ENCODE measurements around the gene WDR76. TPM values are rescaled to one million over a fixed set of nuclear protein-coding genes. Genes with fewer than 3 reads are reported as not detected.

Gene WDR76
- total RNA-seq, 1 experiment from 2014 or later = 29.6 TPM

DNA sequence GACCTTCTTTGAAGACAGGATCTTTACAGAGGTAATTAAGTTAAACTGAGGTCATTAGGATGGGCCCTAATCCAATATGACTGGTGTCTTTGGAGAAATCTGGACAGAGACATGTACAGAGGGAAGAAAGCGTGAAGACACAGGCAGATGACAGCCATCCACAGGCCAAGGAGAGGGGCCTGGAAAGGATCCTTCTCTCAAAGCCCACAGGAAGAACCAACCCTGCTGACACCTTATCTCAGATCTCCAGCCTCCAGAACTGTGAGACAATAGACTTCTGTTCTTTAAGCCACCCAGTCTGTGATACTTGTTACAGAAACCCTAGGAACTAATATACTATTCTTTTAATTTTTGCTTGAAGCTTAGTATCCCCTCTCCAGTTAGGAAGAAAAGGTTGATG, 74.2 kb downstream of the WDR76 start:
- Histone ChIP-seq H3K56ac (ENCODE audit: insufficient read length, low read depth, low read length) (no peak overlapping the region), H2BK5ac (ENCODE audit: insufficient read length, low read length) (no peak overlapping the region), H3K79me2 (ENCODE audit: insufficient read depth, low read length) (no peaks in the 10 kb centered on the region), H3K9ac (ENCODE audit: extremely low read depth, insufficient read length, low read length) (no peak overlapping the region), H3K23ac (ENCODE audit: insufficient read length, low read depth, low read length) (no peak overlapping the region), H3T11ph (ENCODE audit: low read length) (no peak overlapping the region), H3K27me3 (ENCODE audit: insufficient read depth, low read length) (no peaks in the 10 kb centered on the region), H3K23me2 (ENCODE audit: insufficient read length, low read depth, low read length, poor library complexity, severe bottlenecking) (no peaks in the 10 kb centered on the region), H3K18ac (ENCODE audit: insufficient read length, low read depth, low read length) (no peak overlapping the region), H4K8ac (replicated peaks; ENCODE audit: insufficient read length, low read depth, low read length) (no peak overlapping the region), H3K4me2 (ENCODE audit: insufficient read depth, insufficient read length, low read length) (no peak overlapping the region), H2AFZ (ENCODE audit: low read length) (no peak overlapping the region), H2BK20ac (ENCODE audit: low read depth, low read length, poor library complexity, severe bottlenecking) (no peak overlapping the region), H3K4me1 (ENCODE audit: insufficient read depth, low read length) (no peaks in the 10 kb centered on the region; the same call in 1 of the 2 replicates), H3K79me1 (ENCODE audit: insufficient read depth, low read depth, low read length, poor library complexity, severe bottlenecking) (no peaks in the 10 kb centered on the region), H3K4ac (ENCODE audit: low read depth, low read length) (no peak overlapping the region), H2AK5ac (ENCODE audit: insufficient read length, low read length) (no peak overlapping the region), H4K91ac (ENCODE audit: insufficient read length, low read depth, low read length) (no peak overlapping the region), H2BK120ac (ENCODE audit: low read depth, low read length, poor library complexity, severe bottlenecking) (no peak overlapping the region), H4K20me1 (ENCODE audit: control insufficient read depth, insufficient read depth, insufficient read length) (no peaks in the 10 kb centered on the region), H3K14ac (ENCODE audit: insufficient read depth, low read length) (no peak overlapping the region), H4K5ac (ENCODE audit: insufficient read length, low read depth, low read length) (no peak overlapping the region), H3K9me3 (ENCODE audit: control insufficient read depth, low read depth, low read length) (no peaks in the 10 kb centered on the region), H2BK12ac (ENCODE audit: insufficient read length, low read depth, low read length) (no peak overlapping the region), H2BK15ac (ENCODE audit: low read depth, low read length) (no peak overlapping the region), H3K27ac (ENCODE audit: insufficient read length, low read depth, low read length) (no peak overlapping the region)
- Mint-ChIP-seq H3K4me1 (peaks cover 25% of the 10 kb centered on the region in 2 experiments), H3K9me3 (peaks cover 0 to 3% of the 10 kb centered on the region in 2 experiments; a peak in 1 of 5 replicates), H3K27me3 (ENCODE audit: low read depth) (no peaks in the 10 kb centered on the region), H3K4me3 (no peak overlapping the region), H3K36me3 (ENCODE audit: insufficient read depth in 1 of 3, low read depth in 3 of 3) (peaks cover 6 to 14% (median 11%) of the 10 kb centered on the region in 3 experiments; a peak in 5 of 7 replicates), H3K27ac (no peak overlapping the region)
- TF ChIP-seq, protein P1, sequence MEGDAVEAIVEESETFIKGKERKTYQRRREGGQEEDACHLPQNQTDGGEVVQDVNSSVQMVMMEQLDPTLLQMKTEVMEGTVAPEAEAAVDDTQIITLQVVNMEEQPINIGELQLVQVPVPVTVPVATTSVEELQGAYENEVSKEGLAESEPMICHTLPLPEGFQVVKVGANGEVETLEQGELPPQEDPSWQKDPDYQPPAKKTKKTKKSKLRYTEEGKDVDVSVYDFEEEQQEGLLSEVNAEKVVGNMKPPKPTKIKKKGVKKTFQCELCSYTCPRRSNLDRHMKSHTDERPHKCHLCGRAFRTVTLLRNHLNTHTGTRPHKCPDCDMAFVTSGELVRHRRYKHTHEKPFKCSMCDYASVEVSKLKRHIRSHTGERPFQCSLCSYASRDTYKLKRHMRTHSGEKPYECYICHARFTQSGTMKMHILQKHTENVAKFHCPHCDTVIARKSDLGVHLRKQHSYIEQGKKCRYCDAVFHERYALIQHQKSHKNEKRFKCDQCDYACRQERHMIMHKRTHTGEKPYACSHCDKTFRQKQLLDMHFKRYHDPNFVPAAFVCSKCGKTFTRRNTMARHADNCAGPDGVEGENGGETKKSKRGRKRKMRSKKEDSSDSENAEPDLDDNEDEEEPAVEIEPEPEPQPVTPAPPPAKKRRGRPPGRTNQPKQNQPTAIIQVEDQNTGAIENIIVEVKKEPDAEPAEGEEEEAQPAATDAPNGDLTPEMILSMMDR (conservative IDR thresholded peaks at IDR 0.05) = no peak
- DNase-seq = no peak
- no CpG with 5 or more reads among the region's 1 CpG for WGBS (ENCODE audit: extremely low coverage, insufficient read length, low lambda C conversion rate)
